ENCODE results near the gene LRRC75A.

DNA sequence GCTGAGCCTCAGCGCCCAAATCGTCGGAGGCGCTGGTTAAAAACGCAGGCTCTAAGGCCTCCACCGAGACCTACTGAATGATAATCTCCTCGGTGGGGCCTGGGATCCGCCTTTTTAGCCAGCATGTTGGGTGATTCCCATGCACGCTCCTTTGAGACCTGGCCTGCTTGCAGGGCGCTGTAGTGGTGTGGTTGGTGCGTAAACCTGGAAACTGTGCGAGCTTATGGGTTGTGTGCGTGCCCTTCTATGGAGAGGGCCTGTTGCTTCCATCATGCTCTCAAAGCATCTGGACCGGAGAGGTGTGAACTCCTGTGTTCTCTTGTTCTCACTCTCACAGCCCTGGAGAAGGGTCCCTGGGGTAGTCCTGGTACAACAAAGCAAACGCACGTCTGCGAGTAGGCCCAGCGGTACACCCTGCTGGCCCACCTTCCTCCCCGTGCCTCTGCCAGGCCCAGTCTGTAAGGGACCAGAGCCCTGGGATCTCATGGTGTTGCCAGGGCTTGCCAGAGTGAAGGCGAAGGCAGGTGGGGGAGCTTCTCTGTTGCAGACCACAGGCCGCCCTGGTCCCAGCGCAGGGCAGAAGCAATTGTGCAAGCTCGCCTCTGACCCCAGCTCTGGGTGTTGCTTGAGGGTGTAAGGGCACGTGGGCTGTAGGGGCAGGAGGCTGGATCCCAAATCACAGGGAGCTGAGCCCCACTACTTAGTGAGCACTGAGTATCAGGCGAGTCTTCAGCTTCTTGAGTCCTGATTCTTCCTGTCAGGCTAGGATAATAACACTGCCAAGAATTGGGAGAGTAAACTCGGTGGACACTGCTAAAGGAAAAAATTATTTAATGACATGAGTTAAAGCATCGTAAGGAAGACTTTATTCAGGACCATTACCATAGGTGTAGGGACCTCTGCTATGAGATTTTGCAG lies 879 bp upstream of the LRRC75A start:
- TF ChIP-seq, protein P1, sequence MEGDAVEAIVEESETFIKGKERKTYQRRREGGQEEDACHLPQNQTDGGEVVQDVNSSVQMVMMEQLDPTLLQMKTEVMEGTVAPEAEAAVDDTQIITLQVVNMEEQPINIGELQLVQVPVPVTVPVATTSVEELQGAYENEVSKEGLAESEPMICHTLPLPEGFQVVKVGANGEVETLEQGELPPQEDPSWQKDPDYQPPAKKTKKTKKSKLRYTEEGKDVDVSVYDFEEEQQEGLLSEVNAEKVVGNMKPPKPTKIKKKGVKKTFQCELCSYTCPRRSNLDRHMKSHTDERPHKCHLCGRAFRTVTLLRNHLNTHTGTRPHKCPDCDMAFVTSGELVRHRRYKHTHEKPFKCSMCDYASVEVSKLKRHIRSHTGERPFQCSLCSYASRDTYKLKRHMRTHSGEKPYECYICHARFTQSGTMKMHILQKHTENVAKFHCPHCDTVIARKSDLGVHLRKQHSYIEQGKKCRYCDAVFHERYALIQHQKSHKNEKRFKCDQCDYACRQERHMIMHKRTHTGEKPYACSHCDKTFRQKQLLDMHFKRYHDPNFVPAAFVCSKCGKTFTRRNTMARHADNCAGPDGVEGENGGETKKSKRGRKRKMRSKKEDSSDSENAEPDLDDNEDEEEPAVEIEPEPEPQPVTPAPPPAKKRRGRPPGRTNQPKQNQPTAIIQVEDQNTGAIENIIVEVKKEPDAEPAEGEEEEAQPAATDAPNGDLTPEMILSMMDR (IDR thresholded peaks at IDR 0.05; ENCODE audit: low read depth, low read length) = no peak
- no peak for TF ChIP-seq MYC (IDR thresholded peaks at IDR 0.05; ENCODE audit: low read depth, low read length)
